HEK293 (cell line): ENCODE measurements around the gene ORAI2.
"Not testable (repeated sequence)": the region's sequence is repeated elsewhere in the genome, so short reads cannot be mapped to it uniquely, and the experiment has no call there.

Experiments
- KLF9 ChIP-seq: fragments of 450-650 bp; formaldehyde crosslinking; IDR thresholded peaks from 2 replicates; pipeline ENCODE4 v1.5.1; 2016; ENCODE audit warnings: missing biosample characterization, missing genetic modification characterization, low read depth
- PATZ1 ChIP-seq: fragments of 450-650 bp; formaldehyde crosslinking; IDR thresholded peaks from 2 replicates; pipeline ENCODE4 v1.5.1; 2016; ENCODE audit warnings: missing biosample characterization, missing genetic modification characterization
- ZBTB17 ChIP-seq: fragments of 450-650 bp; formaldehyde crosslinking; IDR thresholded peaks from 2 replicates; pipeline ENCODE4 v1.5.1; 2016; ENCODE audit warnings: missing biosample characterization, missing genetic modification characterization
- ZNF335 ChIP-seq: fragments of 450-650 bp; formaldehyde crosslinking; conservative IDR thresholded peaks from 2 replicates; pipeline ENCODE4 v1.5.1; 2016; ENCODE audit warnings: missing biosample characterization, missing genetic modification characterization
- ZNF670 ChIP-seq: fragments of 450-650 bp; formaldehyde crosslinking; IDR thresholded peaks from 2 replicates; pipeline ENCODE4 v1.5.1; 2016; ENCODE audit warnings: missing biosample characterization, missing genetic modification characterization, low read depth
- ZNF837 ChIP-seq: fragments of 450-650 bp; formaldehyde crosslinking; IDR thresholded peaks from 2 replicates; pipeline ENCODE4 v1.5.1; 2016; ENCODE audit warnings: missing biosample characterization, missing genetic modification characterization
- TF ChIP-seq, protein P1 (sequence below): fragments of 450-650 bp; formaldehyde crosslinking; IDR thresholded peaks from 2 replicates; pipeline ENCODE4 v1.5.1; 2016; ENCODE audit warnings: missing biosample characterization, missing genetic modification characterization

GRCh38 chr7:102496861-102497260 lies 63.5 kb downstream of the ORAI2 start:
- TF ChIP-seq ZBTB17, PATZ1, ZNF670, ZNF335, ZNF837, KLF9 (tag by site-specific recombination): not testable (repeated sequence)
- TF ChIP-seq, protein P1, sequence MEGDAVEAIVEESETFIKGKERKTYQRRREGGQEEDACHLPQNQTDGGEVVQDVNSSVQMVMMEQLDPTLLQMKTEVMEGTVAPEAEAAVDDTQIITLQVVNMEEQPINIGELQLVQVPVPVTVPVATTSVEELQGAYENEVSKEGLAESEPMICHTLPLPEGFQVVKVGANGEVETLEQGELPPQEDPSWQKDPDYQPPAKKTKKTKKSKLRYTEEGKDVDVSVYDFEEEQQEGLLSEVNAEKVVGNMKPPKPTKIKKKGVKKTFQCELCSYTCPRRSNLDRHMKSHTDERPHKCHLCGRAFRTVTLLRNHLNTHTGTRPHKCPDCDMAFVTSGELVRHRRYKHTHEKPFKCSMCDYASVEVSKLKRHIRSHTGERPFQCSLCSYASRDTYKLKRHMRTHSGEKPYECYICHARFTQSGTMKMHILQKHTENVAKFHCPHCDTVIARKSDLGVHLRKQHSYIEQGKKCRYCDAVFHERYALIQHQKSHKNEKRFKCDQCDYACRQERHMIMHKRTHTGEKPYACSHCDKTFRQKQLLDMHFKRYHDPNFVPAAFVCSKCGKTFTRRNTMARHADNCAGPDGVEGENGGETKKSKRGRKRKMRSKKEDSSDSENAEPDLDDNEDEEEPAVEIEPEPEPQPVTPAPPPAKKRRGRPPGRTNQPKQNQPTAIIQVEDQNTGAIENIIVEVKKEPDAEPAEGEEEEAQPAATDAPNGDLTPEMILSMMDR (tag by site-specific recombination) = not testable (repeated sequence)
